GM10266 (cell line): ENCODE measurements around the gene BBS7.

Source experiments
- DNase-seq: peaks from one replicate; pipeline ENCODE4 v3.0.0; 2012; ENCODE audit errors: extremely low spot score
- TF ChIP-seq, protein P1 (sequence below): IDR thresholded peaks from 2 replicates; pipeline ENCODE4 v1.5.1; 2012; ENCODE audit warnings: mild to moderate bottlenecking, low read depth; ENCODE audit not compliant: control insufficient read depth, insufficient read depth; ENCODE audit errors: missing control alignments

BBS7 gene

DNA sequence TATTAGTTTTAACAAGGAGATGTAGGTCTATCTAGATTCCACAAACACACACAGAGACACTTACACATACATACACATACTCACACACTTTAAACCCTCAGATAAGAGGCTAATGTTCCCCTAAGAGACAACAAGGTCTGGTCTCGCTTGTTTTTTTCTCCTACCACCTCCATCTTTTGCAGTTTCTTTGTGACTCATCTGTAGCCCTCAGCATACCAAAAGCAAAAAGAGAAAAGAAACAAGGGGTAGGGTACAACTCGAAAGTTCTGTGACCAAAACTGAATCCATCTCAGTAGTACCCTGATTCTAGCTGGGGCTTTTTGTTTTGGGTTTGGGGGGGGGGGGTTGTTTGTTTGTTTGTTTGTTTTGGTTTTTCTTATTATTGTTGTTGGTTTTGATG, 81.4 kb downstream of the BBS7 start:
- no peak for DNase-seq
- TF ChIP-seq, protein P1, sequence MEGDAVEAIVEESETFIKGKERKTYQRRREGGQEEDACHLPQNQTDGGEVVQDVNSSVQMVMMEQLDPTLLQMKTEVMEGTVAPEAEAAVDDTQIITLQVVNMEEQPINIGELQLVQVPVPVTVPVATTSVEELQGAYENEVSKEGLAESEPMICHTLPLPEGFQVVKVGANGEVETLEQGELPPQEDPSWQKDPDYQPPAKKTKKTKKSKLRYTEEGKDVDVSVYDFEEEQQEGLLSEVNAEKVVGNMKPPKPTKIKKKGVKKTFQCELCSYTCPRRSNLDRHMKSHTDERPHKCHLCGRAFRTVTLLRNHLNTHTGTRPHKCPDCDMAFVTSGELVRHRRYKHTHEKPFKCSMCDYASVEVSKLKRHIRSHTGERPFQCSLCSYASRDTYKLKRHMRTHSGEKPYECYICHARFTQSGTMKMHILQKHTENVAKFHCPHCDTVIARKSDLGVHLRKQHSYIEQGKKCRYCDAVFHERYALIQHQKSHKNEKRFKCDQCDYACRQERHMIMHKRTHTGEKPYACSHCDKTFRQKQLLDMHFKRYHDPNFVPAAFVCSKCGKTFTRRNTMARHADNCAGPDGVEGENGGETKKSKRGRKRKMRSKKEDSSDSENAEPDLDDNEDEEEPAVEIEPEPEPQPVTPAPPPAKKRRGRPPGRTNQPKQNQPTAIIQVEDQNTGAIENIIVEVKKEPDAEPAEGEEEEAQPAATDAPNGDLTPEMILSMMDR, result no peak

DNA sequence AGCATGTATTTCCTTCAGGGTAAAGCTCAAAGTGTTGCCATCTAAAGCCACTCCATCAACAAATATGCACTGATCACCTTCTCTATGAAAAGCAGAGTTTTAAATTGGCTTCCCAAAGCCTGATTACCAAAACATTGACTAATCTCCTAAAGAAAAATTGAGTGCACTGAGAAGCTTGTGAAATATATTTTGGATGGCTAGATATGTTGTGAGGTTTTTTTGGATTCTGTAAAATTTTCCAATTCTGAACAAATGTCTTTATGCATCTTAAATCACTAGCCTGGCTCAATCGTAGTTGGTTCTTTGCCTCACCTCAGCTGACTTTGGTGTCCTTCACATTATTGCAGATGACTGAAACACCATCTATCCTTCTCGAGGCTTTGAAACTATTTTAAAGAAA, 84.1 kb downstream of the BBS7 start:
- DNase-seq, result no peak
- TF ChIP-seq, protein P1, result no peak

DNA sequence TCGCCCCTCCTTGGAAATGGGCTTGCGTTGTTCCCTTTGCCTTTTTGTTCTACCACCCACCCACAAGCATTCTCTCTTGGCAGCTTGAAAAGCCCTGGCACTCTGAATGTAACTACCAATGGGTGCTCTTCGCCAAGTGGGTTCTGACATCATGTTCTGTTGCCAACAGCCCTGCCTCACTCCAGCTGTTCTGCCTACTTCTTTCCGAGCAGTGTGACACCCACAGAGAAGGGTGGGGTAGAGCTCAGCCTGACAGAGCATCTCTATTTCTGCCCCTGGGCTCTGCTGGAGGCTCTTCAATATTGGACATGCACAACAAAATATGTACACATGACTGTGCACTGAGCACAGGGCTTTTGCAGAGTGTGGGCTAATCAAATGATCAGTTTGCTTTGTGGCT, 84.8 kb downstream of the BBS7 start:
- TF ChIP-seq, protein P1, result no peak
- no peak for DNase-seq

DNA sequence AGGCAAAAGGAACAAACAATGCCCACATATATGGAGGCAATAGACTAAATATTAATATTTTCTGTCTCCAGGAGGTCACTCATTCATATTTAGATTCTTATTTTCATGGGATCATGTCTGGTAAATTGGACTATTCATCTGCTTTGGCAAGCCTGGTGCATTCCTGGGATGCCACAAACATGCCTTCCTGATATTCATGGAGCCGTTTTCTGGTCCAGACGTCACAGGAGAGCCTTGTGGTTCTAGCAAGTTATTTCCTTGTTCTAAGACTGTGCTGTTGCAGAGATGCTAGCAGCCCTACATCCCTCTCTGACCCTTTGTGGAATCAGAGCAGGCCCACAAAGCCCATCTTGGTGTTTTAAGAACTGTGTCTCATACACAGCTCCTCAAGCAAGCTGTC, 85.3 kb downstream of the BBS7 start:
- no peak for DNase-seq
- TF ChIP-seq, protein P1, result no peak

DNA sequence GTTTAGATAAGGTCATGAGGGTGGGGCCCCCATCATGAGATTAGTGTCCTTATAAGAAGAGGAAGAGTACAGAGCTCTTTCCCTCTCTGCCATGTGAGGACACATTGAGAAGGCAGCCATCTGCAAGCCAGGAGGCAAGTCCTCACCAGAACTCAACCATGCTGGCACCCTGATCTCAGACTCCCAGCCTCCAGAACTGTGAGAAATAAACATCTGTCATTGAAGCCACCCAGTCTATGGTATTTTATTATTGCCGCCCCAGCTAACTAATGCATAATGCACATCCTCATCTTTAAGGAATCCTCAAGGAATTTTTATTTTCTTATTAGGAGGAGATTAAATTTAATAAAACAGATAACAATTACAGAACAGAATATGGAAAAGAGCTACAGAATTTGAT, 85.9 kb downstream of the BBS7 start:
- TF ChIP-seq, protein P1, result no peak
- DNase-seq, result no peak

DNA sequence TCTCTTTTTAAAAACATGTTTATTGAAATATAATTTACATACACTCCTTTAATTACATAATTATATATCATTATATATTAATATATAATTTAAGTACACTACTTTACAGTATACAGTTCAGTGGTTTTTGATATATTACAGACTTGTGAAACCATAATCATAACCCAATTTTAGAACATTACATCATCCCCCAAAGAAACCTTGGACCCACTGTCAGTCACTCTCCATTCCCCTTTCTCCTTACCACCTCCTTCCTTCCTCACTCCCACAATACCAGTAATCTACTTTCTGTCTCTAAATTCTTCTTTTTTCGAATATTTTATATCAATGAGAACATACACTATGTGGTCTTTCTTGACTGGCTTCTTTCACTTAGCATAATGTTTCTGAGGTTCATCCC, 87.1 kb downstream of the BBS7 start:
- TF ChIP-seq, protein P1, result no peak

DNA sequence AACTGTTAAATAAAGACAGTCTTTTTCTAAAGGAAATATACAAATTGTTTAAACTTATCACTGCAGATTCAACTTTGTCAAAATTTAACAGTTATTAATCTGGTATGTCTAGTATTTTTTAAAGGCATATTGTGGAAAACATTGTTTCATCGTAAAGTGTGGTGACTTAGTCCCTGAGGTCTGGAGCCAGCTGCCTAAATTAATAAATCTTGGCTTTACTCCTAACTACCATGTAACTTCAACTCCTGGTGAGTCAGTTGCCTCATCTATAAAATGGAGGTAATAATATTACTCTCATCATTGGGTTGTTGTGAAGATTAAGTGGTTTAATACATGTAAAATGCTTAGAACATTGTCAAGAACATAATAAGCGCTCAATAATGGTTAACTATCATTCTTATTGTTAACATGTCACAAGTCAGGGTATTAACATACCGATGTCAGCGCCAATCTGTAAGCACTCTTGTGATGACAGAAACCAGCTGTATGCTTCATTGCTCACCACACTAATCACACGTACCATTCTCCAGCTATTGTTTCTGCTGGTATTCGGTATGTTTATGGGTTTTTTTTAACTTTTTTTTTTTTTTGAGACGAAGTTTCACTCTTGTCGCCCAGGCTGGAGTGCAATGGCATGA, 91.2 kb downstream of the BBS7 start:
- TF ChIP-seq, protein P1, result no peak
- no peak for DNase-seq

More for the DNA sequence above, 87.1 kb downstream of the BBS7 start:
- DNase-seq, result no peak
